ENCODE results near the gene NR1H2. TPM values are rescaled to one million over a fixed set of nuclear protein-coding genes. Genes with fewer than 3 reads are reported as not detected.

The NR1H2 gene
- total and polyA plus RNA-seq, 10 of the 15 experiments (the other 5 are each of a cell fraction or from before 2014, with no cell fraction given): 0.05 to 54.2 (median 35.1) TPM

DNA sequence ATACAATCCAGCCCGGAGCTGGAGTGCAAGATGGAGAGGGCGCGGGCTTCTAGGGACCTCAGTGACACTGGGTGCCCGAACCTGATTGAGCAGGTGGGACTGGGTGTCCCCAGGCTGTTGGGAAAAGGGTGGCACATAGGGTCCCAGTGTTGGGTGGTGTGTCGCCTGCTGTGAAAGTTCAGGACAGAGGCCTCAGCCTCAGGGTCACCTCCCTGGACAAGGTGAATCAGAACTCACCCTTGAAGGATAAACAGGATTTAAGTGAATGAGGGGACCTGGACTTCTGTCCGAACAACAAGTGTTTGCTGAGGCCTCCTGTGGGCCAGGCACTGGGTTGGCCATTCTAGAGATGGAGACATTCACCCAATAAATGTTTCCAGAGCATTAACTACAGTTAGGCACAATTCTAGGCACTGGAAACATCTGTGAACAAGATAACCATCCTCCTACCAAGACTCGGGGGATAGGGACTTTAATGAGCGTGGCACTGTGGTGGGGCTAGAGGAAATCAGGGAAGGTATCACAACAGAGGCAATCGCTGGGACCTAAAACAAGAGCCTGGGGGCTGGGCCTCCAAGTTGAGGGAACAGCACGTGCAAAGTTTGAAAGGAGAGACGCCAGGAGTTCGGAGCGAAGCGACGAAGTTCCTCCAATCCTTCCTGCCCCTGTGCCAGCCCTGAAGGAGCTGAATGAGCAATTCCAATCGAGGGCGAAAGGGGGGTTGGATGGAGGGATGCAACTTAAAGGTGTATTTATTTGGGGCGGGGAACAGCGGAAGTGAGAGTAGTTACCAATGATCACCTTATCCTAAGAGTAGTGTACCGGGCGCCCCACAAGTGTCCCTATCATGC lies 7.0 kb downstream of the NR1H2 start:
- H3K9me3 ChIP-seq (replicated peaks; ENCODE audit: control insufficient read depth, insufficient read depth, low read length): no peaks in the 10 kb centered on the region
- peaks cover 3% of the 10 kb centered on the region; the same call in 1 of the 2 replicates for H3K4me1 ChIP-seq (ENCODE audit: control insufficient read depth, insufficient read depth, low read length)
- BruUV-seq (replicated peaks): no TSS peak
- peak overlapping the region; percentile 66 for H2AFZ ChIP-seq (ENCODE audit: control insufficient read depth, low read depth, low read length)
- H3K9ac ChIP-seq (ENCODE audit: control insufficient read depth, insufficient read depth, low read length): peak overlapping the region; percentile 60
- H3K36me3 ChIP-seq (ENCODE audit: control insufficient read depth in 2 of 2, insufficient read depth in 2 of 2, low read length in 1 of 2): peaks cover 12 to 23% of the 10 kb centered on the region in 2 experiments; a peak in 3 of 4 replicates
- no peaks in the 10 kb centered on the region for H3K27me3 ChIP-seq (replicated peaks in 1 of 2; ENCODE audit: control insufficient read depth in 2 of 2, insufficient read depth in 2 of 2, low read length in 1 of 2)
- DNase-seq (ENCODE audit: low read depth, low spot score): no peak
- peak overlapping the region; percentile 69 for H3K4me3 ChIP-seq
- H4K20me1 ChIP-seq (ENCODE audit: control insufficient read depth, insufficient read depth): no peaks in the 10 kb centered on the region
- in situ Hi-C loops (cut with MboI): no loop called here
- WGBS (ENCODE audit: insufficient coverage, insufficient replicate concordance, low lambda C conversion rate, missing lambda C conversion rate): 62% methylated on average over 21 of the region's 21 CpGs
- CTCF ChIA-PET: interaction anchor here (0.8 to 1.1 kb wide), 3 partner anchors 21 to 95 kb away, joined by 3 to 6 read pairs (median 3); no protein-coding TSS in a partner anchor
- RAD21 ChIA-PET (ENCODE audit: unreplicated experiment): interaction anchor here (0.9 to 1.9 kb wide), 6 partner anchors 19 to 401 kb away, joined by 3 to 8 read pairs (median 4); partner anchors contain the start of gene SPIB
- peak overlapping the region; percentile 76 for H3K4me2 ChIP-seq (ENCODE audit: control insufficient read depth, insufficient read depth)
- H3K79me2 ChIP-seq (ENCODE audit: control insufficient read depth, insufficient read depth, low read length): peaks cover 24% of the 10 kb centered on the region
- POLR2A ChIA-PET: interaction anchor here (0.6 to 1.9 kb wide), 6 partner anchors 7 to 78 kb away, joined by 3 to 9 read pairs (median 5); partner anchors contain the start of genes NR1H2 and SPIB
- FAIRE-seq: no peak
- ATAC-seq: peak; percentile 43
- H3K27ac ChIP-seq (ENCODE audit: control insufficient read depth, insufficient read depth): peak overlapping the region; percentile 51
- intact Hi-C loops (cut with micrococcal nuclease; ENCODE audit: unreplicated experiment): no loop called here
- SMC1A ChIA-PET (ENCODE audit: uncharacterized antibody, unreplicated experiment): interaction anchor here (0.9 to 1.9 kb wide), 6 partner anchors 14 to 538 kb away, joined by 3 to 7 read pairs (median 4); no protein-coding TSS in a partner anchor
- TF ChIP-seq RAD21 (IDR thresholded peaks at IDR 0.05; ENCODE audit: insufficient read depth, low read depth, low read length): no peak
- 0 out of 2 replicates have a peak, but pooled peaks have one; percentile 9 for TF ChIP-seq CBFB (IDR thresholded peaks at IDR 0.05; ENCODE audit: low read depth)
- no peak for TF ChIP-seq SIN3A (IDR thresholded peaks at IDR 0.05; ENCODE audit: low read depth, low read length)
- TF ChIP-seq YBX1 (IDR thresholded peaks at IDR 0.05): no peak
- TF ChIP-seq, protein P1, sequence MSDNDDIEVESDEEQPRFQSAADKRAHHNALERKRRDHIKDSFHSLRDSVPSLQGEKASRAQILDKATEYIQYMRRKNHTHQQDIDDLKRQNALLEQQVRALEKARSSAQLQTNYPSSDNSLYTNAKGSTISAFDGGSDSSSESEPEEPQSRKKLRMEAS (IDR thresholded peaks at IDR 0.05; ENCODE audit: low read depth, low read length): no peak
- TF ChIP-seq EED (IDR thresholded peaks at IDR 0.05; ENCODE audit: low read depth): no peak
- TF ChIP-seq HDAC2 (IDR thresholded peaks at IDR 0.05): no peak
- TF ChIP-seq, protein P2, sequence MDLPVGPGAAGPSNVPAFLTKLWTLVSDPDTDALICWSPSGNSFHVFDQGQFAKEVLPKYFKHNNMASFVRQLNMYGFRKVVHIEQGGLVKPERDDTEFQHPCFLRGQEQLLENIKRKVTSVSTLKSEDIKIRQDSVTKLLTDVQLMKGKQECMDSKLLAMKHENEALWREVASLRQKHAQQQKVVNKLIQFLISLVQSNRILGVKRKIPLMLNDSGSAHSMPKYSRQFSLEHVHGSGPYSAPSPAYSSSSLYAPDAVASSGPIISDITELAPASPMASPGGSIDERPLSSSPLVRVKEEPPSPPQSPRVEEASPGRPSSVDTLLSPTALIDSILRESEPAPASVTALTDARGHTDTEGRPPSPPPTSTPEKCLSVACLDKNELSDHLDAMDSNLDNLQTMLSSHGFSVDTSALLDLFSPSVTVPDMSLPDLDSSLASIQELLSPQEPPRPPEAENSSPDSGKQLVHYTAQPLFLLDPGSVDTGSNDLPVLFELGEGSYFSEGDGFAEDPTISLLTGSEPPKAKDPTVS (IDR thresholded peaks at IDR 0.05; ENCODE audit: low read depth, low read length): no peak
- TF ChIP-seq, protein P3, sequence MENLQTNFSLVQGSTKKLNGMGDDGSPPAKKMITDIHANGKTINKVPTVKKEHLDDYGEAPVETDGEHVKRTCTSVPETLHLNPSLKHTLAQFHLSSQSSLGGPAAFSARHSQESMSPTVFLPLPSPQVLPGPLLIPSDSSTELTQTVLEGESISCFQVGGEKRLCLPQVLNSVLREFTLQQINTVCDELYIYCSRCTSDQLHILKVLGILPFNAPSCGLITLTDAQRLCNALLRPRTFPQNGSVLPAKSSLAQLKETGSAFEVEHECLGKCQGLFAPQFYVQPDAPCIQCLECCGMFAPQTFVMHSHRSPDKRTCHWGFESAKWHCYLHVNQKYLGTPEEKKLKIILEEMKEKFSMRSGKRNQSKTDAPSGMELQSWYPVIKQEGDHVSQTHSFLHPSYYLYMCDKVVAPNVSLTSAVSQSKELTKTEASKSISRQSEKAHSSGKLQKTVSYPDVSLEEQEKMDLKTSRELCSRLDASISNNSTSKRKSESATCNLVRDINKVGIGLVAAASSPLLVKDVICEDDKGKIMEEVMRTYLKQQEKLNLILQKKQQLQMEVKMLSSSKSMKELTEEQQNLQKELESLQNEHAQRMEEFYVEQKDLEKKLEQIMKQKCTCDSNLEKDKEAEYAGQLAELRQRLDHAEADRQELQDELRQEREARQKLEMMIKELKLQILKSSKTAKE (IDR thresholded peaks at IDR 0.05; ENCODE audit: low read depth, poor library complexity, severe bottlenecking): no peak
- no peak for TF ChIP-seq EGR1 (IDR thresholded peaks at IDR 0.05; ENCODE audit: borderline replicate concordance in 1 of 2, low read depth in 2 of 2, low read length in 2 of 2)
- no peak for TF ChIP-seq BHLHE40 (IDR thresholded peaks at IDR 0.05; ENCODE audit: borderline replicate concordance in 1 of 2, low read depth in 2 of 2, low read length in 1 of 2)
- TF ChIP-seq PML (IDR thresholded peaks at IDR 0.05; ENCODE audit: low read length): peak; percentile 59; the same call in 1 of the 2 replicates
- TF ChIP-seq SUZ12 (IDR thresholded peaks at IDR 0.05; ENCODE audit: unreplicated experiment): no peak
- TF ChIP-seq CHD4 (IDR thresholded peaks at IDR 0.05): no peak
- no peak for TF ChIP-seq WRNIP1 (IDR thresholded peaks at IDR 0.05; ENCODE audit: borderline replicate concordance, low read depth, low read length)

All from GM12878 (cell line).